Cardiac muscle cell (in vitro differentiated cells and primary cell): Measurements from ENCODE around the gene NSD2. TPM values are rescaled to one million over a fixed set of nuclear protein-coding genes. Genes with fewer than 3 reads are reported as not detected.
"Not testable (repeated sequence)": the region's sequence is repeated elsewhere in the genome, so short reads cannot be mapped to it uniquely, and the experiment has no call there.

Source experiments
- DNase-seq, 2 donors: peaks; one replicate each; pipeline versions ENCODE4 v3.0.0 to v3.0.0-alpha.2; 2010 to 2017; ENCODE audit warnings: low read depth in 1 of 2, low spot score in 1 of 2
- H3K27ac ChIP-seq: fragments of 200-600 bp; sonication (generic); 2 replicates; pipeline ENCODE4 v1.5.1; 2016
- H3K27me3 ChIP-seq: fragments of 200-600 bp; sonication (generic); 2 replicates; pipeline ENCODE4 v1.6.0; 2016; ENCODE audit warnings: control low read depth
- H3K36me3 ChIP-seq: fragments of 200-600 bp; sonication (generic); 2 replicates; pipeline ENCODE4 v1.5.1; 2016; ENCODE audit warnings: control low read depth
- H3K4me1 ChIP-seq: fragments of 200-600 bp; sonication (generic); 2 replicates; pipeline ENCODE4 v1.8.1; 2017; ENCODE audit warnings: low read depth, mild to moderate bottlenecking, mixed run types
- H3K4me3 ChIP-seq: fragments of 200-600 bp; sonication (generic); 2 replicates; pipeline ENCODE4 v1.5.1; 2016; ENCODE audit warnings: mild to moderate bottlenecking
- H3K9me3 ChIP-seq: fragments of 200-600 bp; sonication (generic); 2 replicates; pipeline ENCODE4 v1.5.1; 2017; ENCODE audit warnings: low read depth, mild to moderate bottlenecking, control low read depth
- CTCF ChIP-seq: IDR thresholded peaks from 2 replicates; pipeline ENCODE4 v1.5.1; 2012; ENCODE audit warnings: low read depth, mild to moderate bottlenecking, low read length
- polyA plus RNA-seq: library from polyadenylated mRNA; unstranded; fragments of >200 nt; fragmentation: Nextera tagmentation; extraction: Ambion mirVana; gene quantifications from 2 replicates; pipeline ENCODE4 v1.2.1, GENCODE V29; 2016
- total RNA-seq: library from RNA; depleted of rRNA; stranded (reverse); fragments of >200 nt; gene quantifications from 2 replicates; pipeline ENCODE4 v1.2.3, GENCODE V29; 2016

Gene NSD2
- total and polyA plus RNA-seq, 2 experiments from 2014 or later: 49.0 to 91.3 TPM

- peak overlapping the region; percentile 61 for H3K27ac ChIP-seq
- H3K36me3 ChIP-seq: peaks cover 18% of the 10 kb centered on the region
These were observed 29.9 kb downstream of the NSD2 start for GRCh38 chr4:1901127-1901526.

GRCh38 chr4:1902243-1902642, 31.1 kb downstream of the NSD2 start:
- peaks cover 24% of the 10 kb centered on the region for H3K4me1 ChIP-seq
- H3K27ac ChIP-seq: no peak overlapping the region
- H3K27me3 ChIP-seq: no peaks in the 10 kb centered on the region
- no peaks in the 10 kb centered on the region for H3K9me3 ChIP-seq
- peaks cover 18% of the 10 kb centered on the region for H3K36me3 ChIP-seq
- H3K4me3 ChIP-seq: no peak overlapping the region
- no peak for DNase-seq
- no peak for TF ChIP-seq CTCF

More at GRCh38 chr4:1901127-1901526, 29.9 kb downstream of the NSD2 start:
- no peaks in the 10 kb centered on the region for H3K27me3 ChIP-seq
- no peaks in the 10 kb centered on the region for H3K9me3 ChIP-seq
- H3K4me3 ChIP-seq: no peak overlapping the region
- no peak for DNase-seq
- TF ChIP-seq CTCF: no peak
- H3K4me1 ChIP-seq: peaks cover 24% of the 10 kb centered on the region

- peaks cover 18% of the 10 kb centered on the region for H3K36me3 ChIP-seq
- H3K4me1 ChIP-seq: peaks cover 24% of the 10 kb centered on the region
- no peak overlapping the region for H3K27ac ChIP-seq
- no peak for DNase-seq
- no peak for TF ChIP-seq CTCF
- H3K9me3 ChIP-seq: no peaks in the 10 kb centered on the region
- H3K27me3 ChIP-seq: no peaks in the 10 kb centered on the region
- no peak overlapping the region for H3K4me3 ChIP-seq
These were observed 31.8 kb downstream of the NSD2 start for GRCh38 chr4:1903035-1903434.

GRCh38 chr4:1904042-1904441, 32.8 kb downstream of the NSD2 start:
- H3K4me3 ChIP-seq: no peak overlapping the region
- H3K4me1 ChIP-seq: peaks cover 24% of the 10 kb centered on the region
- DNase-seq: no peak
- no peaks in the 10 kb centered on the region for H3K27me3 ChIP-seq
- peaks cover 18% of the 10 kb centered on the region for H3K36me3 ChIP-seq
- H3K9me3 ChIP-seq: no peaks in the 10 kb centered on the region
- no peak overlapping the region for H3K27ac ChIP-seq
- TF ChIP-seq CTCF: no peak

GRCh38 chr4:1907848-1908525, 36.8 kb downstream of the NSD2 start:
- no peak overlapping the region for H3K4me3 ChIP-seq
- DNase-seq: no peak
- H3K27me3 ChIP-seq: no peaks in the 10 kb centered on the region
- peaks cover 7% of the 10 kb centered on the region for H3K36me3 ChIP-seq
- H3K27ac ChIP-seq: peak overlapping the region; percentile 48
- H3K9me3 ChIP-seq: no peaks in the 10 kb centered on the region
- no peaks in the 10 kb centered on the region for H3K4me1 ChIP-seq
- no peak for TF ChIP-seq CTCF

- H3K27ac ChIP-seq: peak overlapping the region; percentile 63
- not testable (repeated sequence) for DNase-seq, H3K4me3 ChIP-seq, H3K4me1 ChIP-seq, H3K27me3 ChIP-seq, H3K9me3 ChIP-seq, H3K36me3 ChIP-seq
These were observed 38.5 kb downstream of the NSD2 start for GRCh38 chr4:1909696-1910095.
